GM10847 (cell line): ENCODE measurements around the gene FUOM.

Experiments
- POLR2A ChIP-seq: IDR thresholded peaks from 2 replicates; pipeline ENCODE4 v1.6.1; 2011; ENCODE audit not compliant: insufficient read length; ENCODE audit errors: extremely low read depth

FUOM gene

GRCh38 chr10:133393401-133394063, 35.7 kb upstream of the FUOM start:
- TF ChIP-seq POLR2A, result no peak

GRCh38 chr10:133391761-133392518, 34.1 kb upstream of the FUOM start:
- TF ChIP-seq POLR2A, result no peak

GRCh38 chr10:133391249-133391635, 33.4 kb upstream of the FUOM start:
- no peak for TF ChIP-seq POLR2A

GRCh38 chr10:133390597-133391248, 32.9 kb upstream of the FUOM start:
- TF ChIP-seq POLR2A, result no peak

- peak; percentile 26 for TF ChIP-seq POLR2A
Observed at GRCh38 chr10:133388973-133389818, 31.4 kb upstream of the FUOM start.

GRCh38 chr10:133388236-133388972, 30.6 kb upstream of the FUOM start:
- TF ChIP-seq POLR2A, result peak; percentile 20

GRCh38 chr10:133385214-133385613, 27.4 kb upstream of the FUOM start:
- TF ChIP-seq POLR2A, result no peak

- no peak for TF ChIP-seq POLR2A
Observed at GRCh38 chr10:133384071-133384470, 26.3 kb upstream of the FUOM start.

- no peak for TF ChIP-seq POLR2A
Observed at GRCh38 chr10:133383551-133383950, 25.7 kb upstream of the FUOM start.

- no peak for TF ChIP-seq POLR2A
Observed at GRCh38 chr10:133381036-133381435, 23.2 kb upstream of the FUOM start.

- TF ChIP-seq POLR2A, result no peak
Observed at GRCh38 chr10:133379801-133380666, 22.2 kb upstream of the FUOM start.

GRCh38 chr10:133379152-133379800, 21.5 kb upstream of the FUOM start, which contains the start of gene PAOX:
Gene PAOX, plus strand, starts transcription at chr10:133379262. Its CDS starts 55 bp downstream, at chr10:133379317.
- peak; percentile 30 for TF ChIP-seq POLR2A

GRCh38 chr10:133378251-133379096, 20.7 kb upstream of the FUOM start:
- TF ChIP-seq POLR2A, result peak; percentile 7
